GM23338 (cell line): ENCODE measurements around the gene CHRNA5. TPM values are rescaled to one million over a fixed set of nuclear protein-coding genes. Genes with fewer than 3 reads are reported as not detected.

Experiments
- ATAC-seq: fragments of 200-7000 bp; cut with Tn5 transposase; 3 replicates; pipeline ENCODE4 v1.9.1; 2020
- DNase-seq: peaks from one replicate; pipeline ENCODE4 v3.0.0-alpha.2; 2015; ENCODE audit warnings: low spot score
- H2AFZ ChIP-seq: fragments of 200-600 bp; sonication (generic); 2 replicates; pipeline ENCODE4 v1.8.0; 2016; ENCODE audit warnings: antibody characterized with exemption, mild to moderate bottlenecking, moderate library complexity
- H3F3A ChIP-seq: fragments of 200-600 bp; sonication (generic); replicated peaks from 2 replicates; pipeline ENCODE4 v1.8.0; 2017; ENCODE audit warnings: antibody characterized with exemption, mixed run types, low read depth
- H3K27ac ChIP-seq: fragments of 200-600 bp; sonication (generic); 2 replicates; pipeline ENCODE4 v1.6.1; 2016; ENCODE audit warnings: low read depth
- H3K27me3 ChIP-seq: fragments of 200-600 bp; sonication (generic); 2 replicates; pipeline ENCODE4 v1.8.0; 2016; ENCODE audit warnings: mild to moderate bottlenecking, mixed run types, moderate library complexity; ENCODE audit not compliant: insufficient read depth
- H3K36me3 ChIP-seq: fragments of 200-600 bp; sonication (generic); 2 replicates; pipeline ENCODE4 v1.8.0; 2016; ENCODE audit warnings: mild to moderate bottlenecking; ENCODE audit not compliant: insufficient read depth
- H3K4me1 ChIP-seq: fragments of 200-600 bp; sonication (generic); 2 replicates; pipeline ENCODE4 v1.8.0; 2016; ENCODE audit warnings: mild to moderate bottlenecking, moderate library complexity; ENCODE audit not compliant: insufficient read depth
- H3K4me2 ChIP-seq: fragments of 200-600 bp; sonication (generic); 2 replicates; pipeline ENCODE4 v1.7.1; 2017; ENCODE audit warnings: mixed run types
- H3K4me3 ChIP-seq: fragments of 200-600 bp; sonication (generic); 2 replicates; pipeline ENCODE4 v1.6.1; 2016; ENCODE audit warnings: mixed run types
- H3K79me2 ChIP-seq: fragments of 200-600 bp; sonication (generic); replicated peaks from 2 replicates; pipeline ENCODE4 v1.8.0; 2017; ENCODE audit warnings: mild to moderate bottlenecking; ENCODE audit not compliant: insufficient read depth
- H3K9me2 ChIP-seq: fragments of 200-600 bp; sonication (generic); 2 replicates; pipeline ENCODE4 v1.8.0; 2017; ENCODE audit not compliant: insufficient read depth
- H4K20me1 ChIP-seq: fragments of 200-600 bp; sonication (generic); replicated peaks from 2 replicates; pipeline ENCODE4 v1.8.0; 2017; ENCODE audit warnings: mild to moderate bottlenecking; ENCODE audit not compliant: insufficient read depth
- H3K27ac Mint-ChIP-seq: 2 replicates; pipeline ENCODE4 v1.8.0; 2020; ENCODE audit warnings: inconsistent platforms, mild to moderate bottlenecking, moderate library complexity, mixed read lengths
- H3K27me3 Mint-ChIP-seq: 3 replicates; pipeline ENCODE4 v1.8.0; 2022; ENCODE audit warnings: low read depth, mild to moderate bottlenecking, moderate library complexity, mixed read lengths, inconsistent platforms; ENCODE audit not compliant: insufficient read depth, poor library complexity
- H3K36me3 Mint-ChIP-seq: 3 replicates; pipeline ENCODE4 v1.8.0; 2021; ENCODE audit warnings: low read depth, mild to moderate bottlenecking, inconsistent platforms, moderate library complexity, mixed read lengths
- H3K4me1 Mint-ChIP-seq: 3 replicates; pipeline ENCODE4 v1.8.0; 2020; ENCODE audit warnings: mild to moderate bottlenecking, inconsistent platforms, mixed read lengths
- H3K4me3 Mint-ChIP-seq: 3 replicates; pipeline ENCODE4 v1.8.0; 2021; ENCODE audit warnings: moderate library complexity, mild to moderate bottlenecking, inconsistent platforms, mixed read lengths
- H3K9me3 Mint-ChIP-seq: 3 replicates; pipeline ENCODE4 v1.8.0; 2020; ENCODE audit warnings: moderate library complexity, mild to moderate bottlenecking, inconsistent platforms, mixed read lengths
- CREB1 ChIP-seq: fragments of 250-450 bp; sonication (Bioruptor Pico); IDR thresholded peaks from 2 replicates; pipeline ENCODE4 v1.5.0; 2020; ENCODE audit warnings: low read depth, mild to moderate bottlenecking, moderate library complexity
- CTCF ChIP-seq, 2 experiments: fragments of 200-600 bp in 1 of 2; sonication (generic) in 1 of 2; conservative IDR thresholded peaks; 2 replicates each; pipeline versions ENCODE4 v1.5.1 to v1.6.1; 2016 to 2017; ENCODE audit warnings: antibody characterized with exemption in 2 of 2, low read depth in 2 of 2, mild to moderate bottlenecking in 2 of 2, moderate library complexity in 1 of 2
- EZH2 ChIP-seq: fragments of 200-600 bp; sonication (generic); IDR thresholded peaks from one replicate; pipeline ENCODE4 v1.8.0; 2017; ENCODE audit warnings: antibody characterized with exemption, mild to moderate bottlenecking, low read depth; ENCODE audit not compliant: unreplicated experiment
- EZH2phosphoT487 ChIP-seq: fragments of 200-600 bp; sonication (generic); IDR thresholded peaks from one replicate; pipeline ENCODE4 v1.8.1; 2018; ENCODE audit warnings: antibody characterized with exemption; ENCODE audit not compliant: unreplicated experiment
- JUNB ChIP-seq: IDR thresholded peaks from one replicate; pipeline ENCODE4 v1.6.1; 2016; ENCODE audit warnings: antibody characterized with exemption; ENCODE audit not compliant: unreplicated experiment
- NANOG ChIP-seq: IDR thresholded peaks from 2 replicates; pipeline ENCODE4 v1.6.1; 2016; ENCODE audit warnings: antibody characterized with exemption, borderline replicate concordance
- POLR2AphosphoS5 ChIP-seq: IDR thresholded peaks from 2 replicates; pipeline ENCODE4 v1.6.1; 2016; ENCODE audit warnings: antibody characterized with exemption, low read depth
- REST ChIP-seq: IDR thresholded peaks from one replicate; pipeline ENCODE4 v1.6.1; 2018; ENCODE audit warnings: antibody characterized with exemption; ENCODE audit not compliant: unreplicated experiment
- STAT1 ChIP-seq: IDR thresholded peaks from one replicate; pipeline ENCODE4 v1.6.1; 2016; ENCODE audit warnings: antibody characterized with exemption; ENCODE audit not compliant: unreplicated experiment
- ZNF114 ChIP-seq: fragments of 250-450 bp; sonication (Bioruptor Pico); IDR thresholded peaks from 2 replicates; pipeline ENCODE4 v1.5.0; 2020; ENCODE audit warnings: mild to moderate bottlenecking, moderate library complexity
- ZNF331 ChIP-seq: fragments of 250-450 bp; sonication (Bioruptor Pico); IDR thresholded peaks from 2 replicates; pipeline ENCODE4 v1.5.0; 2020; ENCODE audit warnings: low read depth, mild to moderate bottlenecking, moderate library complexity
- polyA plus RNA-seq: library from polyadenylated mRNA; unstranded; fragments of >200 nt; fragmentation: Nextera tagmentation; extraction: Ambion mirVana; gene quantifications from 2 replicates; pipeline ENCODE4 v1.2.1, GENCODE V29; 2016
- total RNA-seq: library from RNA; depleted of rRNA; stranded (reverse); fragments of >200 nt; shearing (Covaris generic); gene quantifications from 2 replicates; pipeline ENCODE4 v1.2.3, GENCODE V29; 2014
- TF ChIP-seq, protein P1 (sequence below): IDR thresholded peaks from 2 replicates; pipeline ENCODE4 v1.6.1; 2016; ENCODE audit warnings: antibody characterized with exemption
- TF ChIP-seq, protein P2 (sequence below): fragments of 250-450 bp; sonication (Bioruptor Pico); IDR thresholded peaks from 2 replicates; pipeline ENCODE4 v1.5.0; 2020; ENCODE audit warnings: mild to moderate bottlenecking, moderate library complexity

CHRNA5 gene
- total and polyA plus RNA-seq, 2 experiments from 2014 or later = 19.6 to 23.3 TPM

DNA sequence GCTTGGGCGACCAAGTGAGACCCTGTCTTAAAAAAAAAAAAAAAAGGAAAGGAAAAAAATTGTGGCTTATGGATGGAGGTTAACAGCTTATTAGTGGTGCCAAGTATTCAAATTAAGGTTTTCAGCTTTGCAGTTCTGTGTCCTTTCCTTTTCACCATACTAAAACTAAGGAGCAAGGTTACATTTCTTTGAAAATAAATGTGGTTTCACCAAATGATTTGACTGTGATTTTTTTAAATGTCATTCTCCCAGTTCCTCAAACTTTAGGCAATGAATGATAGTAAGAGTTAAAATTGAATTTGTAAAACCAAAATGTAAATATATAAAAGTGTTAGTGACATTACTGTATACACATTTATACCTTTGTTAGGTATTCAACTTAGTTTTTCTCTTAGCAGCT is 9.6 kb downstream of the CHRNA5 start:
- Histone ChIP-seq H3F3A (no peaks in the 10 kb centered on the region), H3K27me3 (no peaks in the 10 kb centered on the region), H3K4me1 (0 out of 2 replicates have a peak, but pooled peaks cover 3% of the 10 kb centered on the region), H3K4me3 (no peak overlapping the region), H3K9me2 (no peaks in the 10 kb centered on the region), H3K27ac (no peak overlapping the region), H2AFZ (no peak overlapping the region), H3K79me2 (peaks cover 94% of the 10 kb centered on the region), H3K4me2 (no peak overlapping the region), H3K36me3 (no peaks in the 10 kb centered on the region), H4K20me1 (peaks cover 18% of the 10 kb centered on the region)
- Mint-ChIP-seq H3K4me1 (peaks cover 3% of the 10 kb centered on the region; the same call in 2 of the 3 replicates), H3K27ac (no peak overlapping the region), H3K4me3 (no peak overlapping the region), H3K9me3 (no peaks in the 10 kb centered on the region), H3K36me3 (peaks cover 3% of the 10 kb centered on the region; the same call in 1 of the 3 replicates), H3K27me3 (peaks cover 2% of the 10 kb centered on the region)
- no peak for ATAC-seq
- TF ChIP-seq CREB1 (CRISPR knock-in tag) = no peak
- no peak for TF ChIP-seq ZNF331 (CRISPR knock-in tag)
- TF ChIP-seq REST = no peak
- no peak for TF ChIP-seq POLR2AphosphoS5
- TF ChIP-seq, protein P1, sequence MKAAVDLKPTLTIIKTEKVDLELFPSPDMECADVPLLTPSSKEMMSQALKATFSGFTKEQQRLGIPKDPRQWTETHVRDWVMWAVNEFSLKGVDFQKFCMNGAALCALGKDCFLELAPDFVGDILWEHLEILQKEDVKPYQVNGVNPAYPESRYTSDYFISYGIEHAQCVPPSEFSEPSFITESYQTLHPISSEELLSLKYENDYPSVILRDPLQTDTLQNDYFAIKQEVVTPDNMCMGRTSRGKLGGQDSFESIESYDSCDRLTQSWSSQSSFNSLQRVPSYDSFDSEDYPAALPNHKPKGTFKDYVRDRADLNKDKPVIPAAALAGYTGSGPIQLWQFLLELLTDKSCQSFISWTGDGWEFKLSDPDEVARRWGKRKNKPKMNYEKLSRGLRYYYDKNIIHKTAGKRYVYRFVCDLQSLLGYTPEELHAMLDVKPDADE = no peak
- TF ChIP-seq JUNB = no peak
- no peak for TF ChIP-seq STAT1
- TF ChIP-seq, protein P2, sequence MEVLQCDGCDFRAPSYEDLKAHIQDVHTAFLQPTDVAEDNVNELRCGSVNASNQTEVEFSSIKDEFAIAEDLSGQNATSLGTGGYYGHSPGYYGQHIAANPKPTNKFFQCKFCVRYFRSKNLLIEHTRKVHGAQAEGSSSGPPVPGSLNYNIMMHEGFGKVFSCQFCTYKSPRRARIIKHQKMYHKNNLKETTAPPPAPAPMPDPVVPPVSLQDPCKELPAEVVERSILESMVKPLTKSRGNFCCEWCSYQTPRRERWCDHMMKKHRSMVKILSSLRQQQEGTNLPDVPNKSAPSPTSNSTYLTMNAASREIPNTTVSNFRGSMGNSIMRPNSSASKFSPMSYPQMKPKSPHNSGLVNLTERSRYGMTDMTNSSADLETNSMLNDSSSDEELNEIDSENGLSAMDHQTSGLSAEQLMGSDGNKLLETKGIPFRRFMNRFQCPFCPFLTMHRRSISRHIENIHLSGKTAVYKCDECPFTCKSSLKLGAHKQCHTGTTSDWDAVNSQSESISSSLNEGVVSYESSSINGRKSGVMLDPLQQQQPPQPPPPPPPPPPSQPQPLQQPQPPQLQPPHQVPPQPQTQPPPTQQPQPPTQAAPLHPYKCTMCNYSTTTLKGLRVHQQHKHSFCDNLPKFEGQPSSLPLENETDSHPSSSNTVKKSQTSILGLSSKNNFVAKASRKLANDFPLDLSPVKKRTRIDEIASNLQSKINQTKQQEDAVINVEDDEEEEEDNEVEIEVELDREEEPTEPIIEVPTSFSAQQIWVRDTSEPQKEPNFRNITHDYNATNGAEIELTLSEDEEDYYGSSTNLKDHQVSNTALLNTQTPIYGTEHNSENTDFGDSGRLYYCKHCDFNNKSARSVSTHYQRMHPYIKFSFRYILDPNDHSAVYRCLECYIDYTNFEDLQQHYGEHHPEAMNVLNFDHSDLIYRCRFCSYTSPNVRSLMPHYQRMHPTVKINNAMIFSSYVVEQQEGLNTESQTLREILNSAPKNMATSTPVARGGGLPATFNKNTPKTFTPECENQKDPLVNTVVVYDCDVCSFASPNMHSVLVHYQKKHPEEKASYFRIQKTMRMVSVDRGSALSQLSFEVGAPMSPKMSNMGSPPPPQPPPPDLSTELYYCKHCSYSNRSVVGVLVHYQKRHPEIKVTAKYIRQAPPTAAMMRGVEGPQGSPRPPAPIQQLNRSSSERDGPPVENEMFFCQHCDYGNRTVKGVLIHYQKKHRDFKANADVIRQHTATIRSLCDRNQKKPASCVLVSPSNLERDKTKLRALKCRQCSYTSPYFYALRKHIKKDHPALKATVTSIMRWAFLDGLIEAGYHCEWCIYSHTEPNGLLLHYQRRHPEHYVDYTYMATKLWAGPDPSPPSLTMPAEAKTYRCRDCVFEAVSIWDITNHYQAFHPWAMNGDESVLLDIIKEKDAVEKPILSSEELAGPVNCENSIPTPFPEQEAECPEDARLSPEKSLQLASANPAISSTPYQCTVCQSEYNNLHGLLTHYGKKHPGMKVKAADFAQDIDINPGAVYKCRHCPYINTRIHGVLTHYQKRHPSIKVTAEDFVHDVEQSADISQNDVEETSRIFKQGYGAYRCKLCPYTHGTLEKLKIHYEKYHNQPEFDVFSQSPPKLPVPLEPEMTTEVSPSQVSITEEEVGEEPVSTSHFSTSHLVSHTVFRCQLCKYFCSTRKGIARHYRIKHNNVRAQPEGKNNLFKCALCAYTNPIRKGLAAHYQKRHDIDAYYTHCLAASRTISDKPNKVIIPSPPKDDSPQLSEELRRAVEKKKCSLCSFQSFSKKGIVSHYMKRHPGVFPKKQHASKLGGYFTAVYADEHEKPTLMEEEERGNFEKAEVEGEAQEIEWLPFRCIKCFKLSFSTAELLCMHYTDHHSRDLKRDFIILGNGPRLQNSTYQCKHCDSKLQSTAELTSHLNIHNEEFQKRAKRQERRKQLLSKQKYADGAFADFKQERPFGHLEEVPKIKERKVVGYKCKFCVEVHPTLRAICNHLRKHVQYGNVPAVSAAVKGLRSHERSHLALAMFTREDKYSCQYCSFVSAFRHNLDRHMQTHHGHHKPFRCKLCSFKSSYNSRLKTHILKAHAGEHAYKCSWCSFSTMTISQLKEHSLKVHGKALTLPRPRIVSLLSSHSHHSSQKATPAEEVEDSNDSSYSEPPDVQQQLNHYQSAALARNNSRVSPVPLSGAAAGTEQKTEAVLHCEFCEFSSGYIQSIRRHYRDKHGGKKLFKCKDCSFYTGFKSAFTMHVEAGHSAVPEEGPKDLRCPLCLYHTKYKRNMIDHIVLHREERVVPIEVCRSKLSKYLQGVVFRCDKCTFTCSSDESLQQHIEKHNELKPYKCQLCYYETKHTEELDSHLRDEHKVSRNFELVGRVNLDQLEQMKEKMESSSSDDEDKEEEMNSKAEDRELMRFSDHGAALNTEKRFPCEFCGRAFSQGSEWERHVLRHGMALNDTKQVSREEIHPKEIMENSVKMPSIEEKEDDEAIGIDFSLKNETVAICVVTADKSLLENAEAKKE = no peak
- no peak for TF ChIP-seq ZNF114
- no peak for TF ChIP-seq EZH2phosphoT487
- no peak for TF ChIP-seq EZH2
- no peak for TF ChIP-seq NANOG
- TF ChIP-seq CTCF (conservative IDR thresholded peaks at IDR 0.05; ENCODE audit: low read depth in 2 of 2) = no peak
- no peak for DNase-seq
